CD14-positive monocyte (primary cell): ENCODE results near the gene CCDC50. TPM values are rescaled to one million over a fixed set of nuclear protein-coding genes. Genes with fewer than 3 reads are reported as not detected.

Source experiments
- DNase-seq, 3 donors: peaks; one replicate each; pipeline ENCODE4 v3.0.0-alpha.2; 2011 to 2022
- H2AFZ ChIP-seq: 2 replicates; pipeline ENCODE4 v1.6.0; 2012; ENCODE audit warnings: mild to moderate bottlenecking, low read depth, low read length, inconsistent platforms; ENCODE audit not compliant: insufficient read depth, poor library complexity, severe bottlenecking
- H3K27ac ChIP-seq, 2 donors: 1 replicate in 1 of 2; 2 replicates in 1 of 2; pipeline ENCODE4 v1.5.1; 2012 to 2013; ENCODE audit warnings: low read length in 2 of 2, control low read depth in 1 of 2, inconsistent platforms in 1 of 2, low read depth in 1 of 2, mild to moderate bottlenecking in 1 of 2
- H3K27me3 ChIP-seq, 2 donors: one replicate each; pipeline versions ENCODE4 v1.6.0 to v1.6.1; 2011 to 2013; ENCODE audit warnings: low read length in 2 of 2; ENCODE audit not compliant: control insufficient read depth in 2 of 2, insufficient read depth in 2 of 2
- H3K36me3 ChIP-seq, 2 donors: replicated peaks in 1 of 2; 1 replicate in 1 of 2; 2 replicates in 1 of 2; pipeline versions ENCODE4 v1.5.1 to v1.6.1; 2012 to 2013; ENCODE audit warnings: low read length in 2 of 2, control low read depth in 1 of 2, inconsistent platforms in 1 of 2, mild to moderate bottlenecking in 1 of 2; ENCODE audit not compliant: insufficient read depth in 2 of 2, control insufficient read depth in 1 of 2
- H3K4me1 ChIP-seq, 2 donors: 1 replicate in 1 of 2; 2 replicates in 1 of 2; pipeline versions ENCODE4 v1.5.1 to v1.6.1; 2012 to 2013; ENCODE audit warnings: low read length in 2 of 2, control low read depth in 1 of 2, inconsistent platforms in 1 of 2, mild to moderate bottlenecking in 1 of 2, moderate library complexity in 1 of 2; ENCODE audit not compliant: insufficient read depth in 2 of 2, control insufficient read depth in 1 of 2
- H3K4me2 ChIP-seq: replicated peaks from 2 replicates; pipeline ENCODE3; 2012; ENCODE audit warnings: low read length, moderate library complexity, mild to moderate bottlenecking; ENCODE audit not compliant: poor library complexity, severe bottlenecking; ENCODE audit errors: extremely low read depth
- H3K4me3 ChIP-seq, 3 experiments: fragments of 200-600 bp in 1 of 3; sonication (generic) in 1 of 3; replicated peaks in 1 of 3; 1 replicate in 2 of 3; 2 replicates in 1 of 3; pipeline ENCODE4 v1.5.1; 2011 to 2013; ENCODE audit warnings: low read length in 3 of 3, mild to moderate bottlenecking in 3 of 3, control low read depth in 2 of 3, low read depth in 2 of 3, inconsistent platforms in 1 of 3, moderate library complexity in 1 of 3
- H3K79me2 ChIP-seq: 2 replicates; pipeline ENCODE4 v1.6.0; 2012; ENCODE audit warnings: mild to moderate bottlenecking, control low read depth, inconsistent platforms, low read length, moderate library complexity; ENCODE audit not compliant: insufficient read depth
- H3K9ac ChIP-seq: 2 replicates; pipeline ENCODE4 v1.6.0; 2017; ENCODE audit warnings: low read length, mild to moderate bottlenecking; ENCODE audit not compliant: insufficient read depth, poor library complexity, severe bottlenecking
- H3K9me3 ChIP-seq, 2 donors: replicated peaks in 1 of 2; 1 replicate in 1 of 2; 2 replicates in 1 of 2; pipeline versions ENCODE4 v1.5.1 to v1.6.1; 2012 to 2013; ENCODE audit warnings: low read length in 2 of 2, control low read depth in 1 of 2; ENCODE audit not compliant: control insufficient read depth in 1 of 2, insufficient read depth in 1 of 2
- H4K20me1 ChIP-seq: 2 replicates; pipeline ENCODE4 v1.6.0; 2012; ENCODE audit warnings: mild to moderate bottlenecking, low read length, control low read depth, moderate library complexity; ENCODE audit not compliant: insufficient read depth
- H3K27ac Mint-ChIP-seq, 7 donors: one replicate each; pipeline ENCODE4 v1.8.0; 2020; ENCODE audit warnings: mild to moderate bottlenecking in 7 of 7, mixed read lengths in 7 of 7, moderate library complexity in 6 of 7, inconsistent platforms in 2 of 7
- H3K27me3 Mint-ChIP-seq, 3 donors: one replicate each; pipeline ENCODE4 v1.8.0; 2021 to 2022; ENCODE audit warnings: low read depth in 3 of 3, mild to moderate bottlenecking in 3 of 3, mixed read lengths in 3 of 3, moderate library complexity in 3 of 3, inconsistent platforms in 1 of 3
- H3K36me3 Mint-ChIP-seq, 2 donors: one replicate each; pipeline ENCODE4 v1.8.0; 2020; ENCODE audit warnings: mixed read lengths in 2 of 2, inconsistent platforms in 1 of 2, mild to moderate bottlenecking in 1 of 2
- H3K4me1 Mint-ChIP-seq: one replicate; pipeline ENCODE4 v1.8.0; 2020; ENCODE audit warnings: mild to moderate bottlenecking, mixed read lengths
- H3K4me3 Mint-ChIP-seq, 2 donors: one replicate each; pipeline ENCODE4 v1.8.0; 2020; ENCODE audit warnings: mild to moderate bottlenecking in 2 of 2, mixed read lengths in 2 of 2, moderate library complexity in 1 of 2
- H3K9me3 Mint-ChIP-seq, 7 donors: one replicate each; pipeline ENCODE4 v1.8.0; 2020 to 2022; ENCODE audit warnings: mixed read lengths in 7 of 7, mild to moderate bottlenecking in 6 of 7, moderate library complexity in 6 of 7, inconsistent platforms in 2 of 7
- CTCF ChIP-seq: fragments of 200-600 bp; IDR thresholded peaks from one replicate; pipeline ENCODE4 v1.8.0; 2022; ENCODE audit warnings: antibody characterized with exemption, mild to moderate bottlenecking
- WGBS: methylation state at CpG from one replicate; pipeline ENCODE4 v1.1.5; 2013; ENCODE audit warnings: missing lambda C conversion rate; ENCODE audit not compliant: insufficient coverage; 5-methylcytosine and 5-hydroxymethylcytosine counted together
- intact Hi-C, 2 donors: fragments of 100-400 bp; cut with micrococcal nuclease; formaldehyde crosslinking; loops; one replicate each; pipeline versions ENCODE4 v1.15.0 to v1.15.1; 2023
- polyA plus RNA-seq, 3 donors: library from polyadenylated mRNA; depleted of rRNA in 1 of 3; unstranded in 2 of 3; stranded (reverse) in 1 of 3; fragments of 300-500 nt in 2 of 3; fragments of >200 nt in 1 of 3; fragmentation: Illumina TruSeq in 2 of 3; gene quantifications; 1 replicate in 2 of 3; 2 replicates in 1 of 3; pipeline ENCODE4 v1.2.3, GENCODE V29; 2012 to 2021

CCDC50 gene
- polyA plus RNA-seq, 3 donors = 13.3 to 29.2 (median 25.8) TPM

GRCh38 chr3:191397771-191398170 is 68.6 kb downstream of the CCDC50 start:
- no peaks in the 10 kb centered on the region for H3K4me1 Mint-ChIP-seq
- no peak for TF ChIP-seq CTCF
- no peak overlapping the region for H3K4me3 Mint-ChIP-seq
- Histone ChIP-seq H3K9me3 (no peaks in the 10 kb centered on the region), H3K27me3 (no peaks in the 10 kb centered on the region), H3K36me3 (peaks cover 0 to 20% of the 10 kb centered on the region in 2 donors), H3K79me2 (no peaks in the 10 kb centered on the region), H4K20me1 (no peaks in the 10 kb centered on the region), H3K4me2 (no peak overlapping the region), H2AFZ (no peak overlapping the region), H3K9ac (no peak overlapping the region), H3K4me1 (no peaks in the 10 kb centered on the region), H3K4me3 (no peak overlapping the region), H3K27ac (no peak overlapping the region)
- no peak overlapping the region for H3K27ac Mint-ChIP-seq
- DNase-seq = no peak
- H3K9me3 Mint-ChIP-seq = no peaks in the 10 kb centered on the region
- peaks cover 6 to 14% of the 10 kb centered on the region in 2 donors for H3K36me3 Mint-ChIP-seq
- no CpG with 5 or more reads among the region's 3 CpGs for WGBS
- peaks cover 0 to 2% (median 1%) of the 10 kb centered on the region in 3 donors for H3K27me3 Mint-ChIP-seq
- intact Hi-C loops = no loop called here

- intact Hi-C loops = no loop called here
- no CpG with 5 or more reads among the region's 1 CpG for WGBS
- Mint-ChIP-seq H3K4me1 (no peaks in the 10 kb centered on the region), H3K4me3 (no peak overlapping the region), H3K9me3 (no peaks in the 10 kb centered on the region), H3K27me3 (peaks cover 0 to 4% (median 1%) of the 10 kb centered on the region in 3 donors), H3K36me3 (peaks cover 6 to 14% of the 10 kb centered on the region in 2 donors), H3K27ac (no peak overlapping the region)
- Histone ChIP-seq H3K36me3 (peaks cover 0 to 17% of the 10 kb centered on the region in 2 donors), H3K4me3 (no peak overlapping the region), H3K4me2 (no peak overlapping the region), H4K20me1 (no peaks in the 10 kb centered on the region), H3K27me3 (no peaks in the 10 kb centered on the region), H3K27ac (no peak overlapping the region), H3K9ac (no peak overlapping the region), H2AFZ (no peak overlapping the region), H3K79me2 (no peaks in the 10 kb centered on the region), H3K9me3 (no peaks in the 10 kb centered on the region), H3K4me1 (no peaks in the 10 kb centered on the region)
- no peak for TF ChIP-seq CTCF
- DNase-seq = no peak
Measured at GRCh38 chr3:191398607-191399006, 69.4 kb downstream of the CCDC50 start.
